ENCODE results near the gene SAMD8.

Gene SAMD8

DNA sequence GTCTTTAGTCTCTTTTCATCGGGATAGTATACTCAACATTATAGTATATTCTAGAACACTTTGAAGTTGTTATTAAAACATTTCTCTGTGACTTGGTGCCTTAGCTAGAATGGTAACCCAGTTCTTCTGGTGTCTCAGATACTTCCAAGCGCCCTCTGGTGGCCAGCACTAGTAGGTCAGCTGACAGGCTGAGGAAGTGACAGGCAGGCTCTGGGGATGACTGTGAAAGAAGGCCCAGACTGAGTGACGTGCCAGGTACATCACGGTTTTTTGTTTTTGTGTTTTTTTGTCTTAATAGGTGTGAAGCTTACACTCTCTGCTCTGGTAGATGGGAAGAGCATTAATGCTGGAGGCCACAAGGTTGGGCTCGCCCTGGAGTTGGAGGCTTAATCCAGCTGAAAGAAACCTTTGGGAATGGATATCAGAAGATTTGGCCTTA, 119.2 kb downstream of the SAMD8 start:
- Histone ChIP-seq H3K4me1 (peaks cover 22% of the 10 kb centered on the region), H3K9ac (no peak overlapping the region), H3K27ac (no peak overlapping the region), H3K4me2 (no peak overlapping the region), H3K4me3 (no peak overlapping the region), H3K36me3 (peaks cover 77% of the 10 kb centered on the region), H3K27me3 (no peaks in the 10 kb centered on the region), H4K20me1 (peaks cover 81% of the 10 kb centered on the region), H3K9me3 (no peaks in the 10 kb centered on the region)
- TF ChIP-seq Cebpa-rat (IDR thresholded peaks at IDR 0.05), result no peak

Measured in BLaER1 (cell line).